ENCODE results near the gene SLC23A3. TPM values are rescaled to one million over a fixed set of nuclear protein-coding genes. Genes with fewer than 3 reads are reported as not detected.
A peak's percentile ranks its signal among the peaks of the same experiment; 100 is the strongest.

Gene SLC23A3
- polyA plus RNA-seq, 1 donor, result 1.1 TPM

DNA sequence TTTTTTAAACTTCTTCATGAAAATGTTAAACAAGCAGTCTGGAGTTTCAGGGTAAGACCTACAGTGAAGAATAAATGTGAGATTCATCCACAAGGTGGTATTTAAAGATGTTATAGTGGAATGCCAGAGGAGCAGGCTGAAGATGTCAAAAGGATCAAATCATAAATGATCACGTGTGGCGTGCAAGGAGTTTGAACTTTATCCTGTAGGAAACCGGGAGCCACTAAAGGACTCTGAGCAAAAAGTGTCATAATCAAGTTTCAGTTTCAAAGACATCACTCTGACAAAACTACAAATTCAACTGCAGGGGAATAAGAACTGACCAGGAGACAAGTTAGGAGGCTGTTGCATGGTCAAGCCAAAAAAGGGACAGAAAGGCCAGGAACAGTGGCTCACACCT is 29.1 kb downstream of the SLC23A3 start:
- DNase-seq, result no peak

GRCh38 chr2:219133976-219134375 is 35.9 kb downstream of the SLC23A3 start:
- DNase-seq, result no peak

GRCh38 chr2:219131744-219132143 is 38.1 kb downstream of the SLC23A3 start:
- DNase-seq, result no peak

DNA sequence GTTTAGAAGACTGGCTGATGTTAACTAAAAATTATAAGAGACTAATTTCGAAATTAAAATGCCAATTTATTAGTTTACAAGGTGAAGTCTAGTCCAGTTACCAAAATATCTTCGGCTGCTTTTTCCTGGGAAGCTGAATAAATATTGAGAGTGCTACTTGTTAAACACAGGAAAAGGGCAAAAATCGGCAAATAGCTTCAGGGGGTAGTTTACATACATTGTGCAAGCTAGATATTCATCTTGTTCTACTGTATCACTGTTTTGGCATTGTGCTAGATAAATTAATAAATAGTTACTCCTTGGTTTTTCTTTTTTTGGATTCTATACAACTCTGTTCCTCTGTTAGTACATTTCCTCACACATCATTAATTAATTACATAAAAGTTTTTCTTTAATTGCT is 38.5 kb downstream of the SLC23A3 start:
- no peak for DNase-seq

GRCh38 chr2:219129589-219129988 is 40.2 kb downstream of the SLC23A3 start:
- DNase-seq, result no peak

GRCh38 chr2:219128396-219128795 is 41.4 kb downstream of the SLC23A3 start:
- DNase-seq, result no peak

DNA sequence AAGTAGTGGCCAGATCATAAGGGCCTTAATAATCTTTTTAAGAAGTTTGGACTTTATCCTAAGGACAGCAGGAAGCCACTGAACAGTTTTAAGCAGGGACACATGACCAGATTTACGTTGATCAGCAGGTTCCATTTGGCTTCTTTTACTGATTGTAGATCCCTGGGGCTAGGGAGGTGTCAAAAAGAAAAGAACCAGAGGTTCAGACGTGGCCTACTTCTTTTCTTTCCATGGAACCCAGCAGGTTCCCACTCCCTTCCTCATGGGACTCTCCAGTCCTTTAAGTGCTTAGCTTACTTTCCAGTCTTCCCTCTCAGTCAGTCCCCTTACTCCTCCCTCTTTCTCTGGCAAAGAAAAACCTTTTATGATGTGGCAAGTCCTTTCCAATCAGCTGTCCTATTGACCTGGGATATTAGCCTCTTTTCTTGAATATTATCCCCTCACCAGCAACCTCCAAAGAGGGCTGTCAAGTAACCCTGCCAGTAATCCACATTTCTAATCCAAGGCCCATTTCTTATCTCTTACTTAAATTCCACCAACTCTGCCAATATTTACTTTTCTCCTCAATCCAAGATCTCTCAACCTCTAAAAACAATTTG is 42.7 kb downstream of the SLC23A3 start:
- DNase-seq, result no peak

GRCh38 chr2:219126555-219126954 is 43.3 kb downstream of the SLC23A3 start:
- no peak for DNase-seq

- no peak for DNase-seq
Measured at GRCh38 chr2:219125886-219126270, 44.0 kb downstream of the SLC23A3 start.

GRCh38 chr2:219125225-219125885 is 44.5 kb downstream of the SLC23A3 start:
- no peak for DNase-seq

DNA sequence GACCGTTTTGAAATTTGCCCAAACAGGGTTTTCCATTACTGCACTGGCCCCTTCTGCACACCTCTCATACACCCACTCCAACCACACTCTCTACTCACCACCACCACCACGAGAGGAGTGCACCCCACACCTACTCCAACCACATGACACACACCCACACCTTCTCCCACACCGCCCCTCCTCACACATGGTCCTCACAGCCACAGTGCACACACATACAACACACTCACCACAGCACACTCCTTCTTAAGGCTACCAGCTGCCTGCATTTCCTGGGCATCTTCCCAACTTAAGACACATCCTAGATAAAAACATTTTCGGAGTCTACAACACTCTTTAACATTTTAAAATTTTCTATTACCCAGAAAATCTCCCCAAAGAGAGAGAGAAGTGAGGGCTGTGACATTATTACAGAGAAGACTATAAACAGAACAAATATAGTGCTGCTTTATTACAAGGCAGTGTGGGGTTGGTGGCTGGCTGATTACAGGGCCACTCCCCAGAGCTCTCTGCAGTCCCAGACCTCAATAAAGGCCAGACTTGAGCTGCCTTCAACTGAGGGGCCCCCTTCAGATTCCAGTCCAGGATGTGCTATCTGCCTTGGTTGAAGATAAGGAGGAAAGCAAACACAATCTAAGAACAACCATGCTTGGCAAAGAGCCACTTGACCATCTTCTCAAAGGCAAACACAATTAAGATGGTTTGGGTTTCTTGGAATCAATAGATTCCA is 45.3 kb downstream of the SLC23A3 start:
- no peak for DNase-seq

DNA sequence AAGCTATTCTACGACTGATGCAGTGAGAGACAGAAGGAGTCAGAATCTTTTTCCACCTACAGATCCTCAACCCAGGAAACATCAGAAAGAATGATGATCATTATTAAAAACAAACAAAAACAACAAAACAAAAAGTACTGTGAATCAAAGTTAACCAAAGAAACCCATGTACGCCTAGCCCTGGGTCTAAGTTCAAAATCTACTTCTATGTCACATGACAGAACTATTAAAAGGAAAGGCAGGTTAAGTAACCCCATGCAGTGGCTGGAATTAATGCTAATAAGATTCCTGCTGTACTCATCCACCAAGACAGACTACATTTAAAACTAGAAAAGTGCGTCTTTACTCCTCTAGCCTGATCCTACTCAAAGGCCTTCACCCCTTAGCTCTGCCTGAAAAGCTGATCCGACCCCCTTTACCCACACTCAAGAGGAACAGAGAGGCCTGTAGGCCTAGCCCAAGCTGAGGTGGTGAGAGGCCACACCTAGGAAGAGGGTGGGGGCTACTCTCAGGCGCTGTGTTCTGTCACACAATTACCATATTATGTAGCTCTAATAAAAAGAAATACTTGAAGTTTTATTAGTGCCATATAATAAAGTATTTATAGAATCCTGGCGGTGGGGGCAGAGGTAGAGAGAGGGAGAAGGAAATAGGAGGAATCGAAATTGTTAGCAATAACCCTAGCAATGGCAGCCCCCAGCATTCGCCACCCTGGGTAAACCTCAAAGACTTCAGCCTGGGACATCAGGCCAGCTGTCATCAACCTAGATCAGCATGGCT is 46.3 kb downstream of the SLC23A3 start:
- no peak for DNase-seq

GRCh38 chr2:219122202-219122980 is 47.4 kb downstream of the SLC23A3 start:
- no peak for DNase-seq

DNA sequence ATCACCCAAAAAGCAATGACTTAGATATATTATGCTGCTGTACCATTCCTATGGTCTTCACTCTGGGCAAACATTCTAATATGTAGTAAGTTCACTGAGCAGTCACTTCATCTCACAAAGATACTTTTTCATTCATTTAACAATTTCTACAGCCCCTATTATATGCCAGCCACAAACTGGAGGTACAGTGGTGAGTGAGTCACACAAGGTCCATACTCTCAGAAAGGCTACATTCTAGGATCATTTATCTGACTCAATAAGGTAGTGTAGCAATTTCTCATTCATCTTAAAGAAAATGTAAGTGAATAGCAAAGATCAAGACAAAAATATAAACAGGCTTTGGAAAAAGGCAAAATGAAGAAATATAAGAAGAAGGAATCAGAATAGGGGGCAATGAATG is 49.7 kb downstream of the SLC23A3 start:
- no peak for DNase-seq

- peak; percentile 43 for DNase-seq
Measured at GRCh38 chr2:219119422-219120043, 50.3 kb downstream of the SLC23A3 start.

DNA sequence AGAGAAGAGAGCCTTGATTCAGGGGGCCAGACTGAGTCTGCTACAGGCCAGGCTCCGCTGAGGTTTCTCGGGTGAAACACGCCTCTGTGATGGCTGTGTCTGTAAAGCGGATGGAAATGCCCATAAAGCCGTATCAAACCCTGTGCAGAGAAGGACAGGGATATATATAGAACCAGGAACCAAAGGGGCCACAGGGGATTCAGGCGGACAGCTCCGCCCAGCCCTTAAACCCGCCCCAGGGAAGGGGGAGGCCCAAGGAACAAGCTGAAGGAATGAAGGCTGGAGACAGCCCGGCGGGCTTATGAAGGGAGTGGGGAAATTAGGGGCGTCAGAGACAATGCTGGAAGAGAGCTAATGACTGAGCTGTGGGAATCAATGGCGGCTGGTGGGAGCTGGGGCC is 51.3 kb downstream of the SLC23A3 start:
- no peak for DNase-seq

DNA sequence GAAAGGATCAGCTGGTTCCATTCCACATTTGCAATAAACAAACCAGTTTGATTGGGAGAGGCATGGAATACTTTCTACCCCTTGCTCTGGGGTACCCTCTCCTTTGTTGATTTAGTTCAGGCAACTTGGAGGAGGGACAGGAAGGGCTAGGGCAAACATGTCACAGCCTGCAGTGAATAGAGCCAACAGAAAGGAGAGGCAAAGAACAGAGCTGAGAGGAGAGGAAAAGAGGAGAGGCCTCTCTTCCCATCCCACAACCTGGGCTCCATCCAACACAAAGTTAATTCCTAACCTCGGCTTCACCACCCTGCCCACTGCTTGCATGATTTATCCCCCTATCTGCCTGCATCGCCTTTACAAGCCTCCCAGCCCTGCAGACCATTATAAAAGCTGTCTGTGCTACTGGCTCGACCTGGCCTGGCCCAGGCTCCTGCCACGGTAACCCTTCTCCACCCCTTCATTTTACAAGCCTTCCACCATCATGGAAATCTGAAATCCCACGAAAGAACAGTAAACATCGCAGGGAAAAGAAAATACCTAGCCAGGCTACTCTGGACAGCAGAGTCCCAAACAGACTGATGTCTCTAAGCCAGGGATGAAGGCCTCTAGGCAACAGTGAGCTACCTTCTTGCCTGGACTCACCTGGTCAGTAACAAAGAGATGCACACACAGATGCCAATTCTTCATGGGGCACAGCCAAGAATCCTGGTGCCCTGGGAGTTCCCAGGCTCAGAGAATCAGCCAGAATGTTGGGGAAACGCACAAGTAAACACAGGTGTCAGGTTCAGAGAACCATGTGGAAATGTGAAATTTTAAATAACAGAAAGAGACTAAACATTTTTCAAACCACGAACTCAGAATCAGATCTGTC is 52.8 kb downstream of the SLC23A3 start:
- no peak for DNase-seq

DNA sequence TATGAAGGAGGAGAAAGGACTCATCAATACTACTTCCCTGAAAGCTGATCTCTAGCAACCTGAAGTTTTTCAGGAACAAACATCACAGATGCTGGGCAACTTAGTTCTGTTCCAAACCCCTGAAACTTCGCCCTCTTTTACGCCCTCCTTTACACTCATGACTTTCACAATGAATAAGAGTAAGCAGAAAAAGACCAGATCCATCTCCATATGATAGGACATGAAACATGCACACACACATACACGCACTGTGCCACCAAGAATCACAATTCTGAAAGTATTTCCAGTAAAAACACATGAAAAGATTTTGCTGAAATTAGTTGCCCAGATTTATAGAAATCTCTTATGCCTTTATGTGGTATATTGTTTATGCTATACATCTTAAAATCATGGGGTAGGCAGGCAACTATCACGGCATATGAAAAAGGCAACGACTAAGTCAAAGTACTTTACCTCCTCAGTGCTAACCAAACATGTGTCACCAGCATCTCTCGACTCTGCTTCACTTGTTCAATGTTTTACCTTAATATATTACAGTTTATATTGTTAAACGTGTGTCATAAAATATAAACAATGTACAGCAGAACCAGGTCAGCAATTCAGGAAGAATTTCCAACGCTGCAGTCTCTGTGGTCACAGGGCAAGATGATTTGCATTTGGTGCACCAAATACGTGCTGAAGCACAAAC is 57.0 kb downstream of the SLC23A3 start:
- no peak for DNase-seq

GRCh38 chr2:219112062-219112406 is 57.8 kb downstream of the SLC23A3 start:
- no peak for DNase-seq
